Neuronal stem cell (in vitro differentiated cells): ENCODE results near the gene CHST11.

Experiments used
- DNase-seq: peaks from one replicate; pipeline ENCODE4 v3.0.0-alpha.2; 2013; ENCODE audit warnings: low spot score
- H2AFZ ChIP-seq: one replicate; pipeline ENCODE4 v1.6.1; 2013; ENCODE audit warnings: mild to moderate bottlenecking, low read length, inconsistent platforms
- H2AK5ac ChIP-seq: 2 replicates; pipeline ENCODE4 v1.6.1; 2013; ENCODE audit warnings: low read depth, mild to moderate bottlenecking, inconsistent platforms, low read length, moderate library complexity, mixed read lengths
- H2BK120ac ChIP-seq: 2 replicates; pipeline ENCODE4 v1.6.1; 2013; ENCODE audit warnings: low read depth, mild to moderate bottlenecking, inconsistent platforms, low read length, moderate library complexity, mixed read lengths
- H2BK12ac ChIP-seq: one replicate; pipeline ENCODE4 v1.6.1; 2013; ENCODE audit warnings: low read length, inconsistent platforms
- H2BK15ac ChIP-seq: 2 replicates; pipeline ENCODE4 v1.6.1; 2013; ENCODE audit warnings: mild to moderate bottlenecking, low read length, inconsistent platforms, mixed read lengths
- H2BK5ac ChIP-seq: one replicate; pipeline ENCODE4 v1.6.1; 2013; ENCODE audit warnings: inconsistent platforms, mild to moderate bottlenecking, low read length, moderate library complexity
- H3K14ac ChIP-seq: one replicate; pipeline ENCODE4 v1.6.1; 2013; ENCODE audit warnings: low read length, inconsistent platforms
- H3K18ac ChIP-seq: 2 replicates; pipeline ENCODE4 v1.6.1; 2013; ENCODE audit warnings: low read length, inconsistent platforms
- H3K23ac ChIP-seq: 2 replicates; pipeline ENCODE4 v1.6.1; 2013; ENCODE audit warnings: low read depth, mild to moderate bottlenecking, mixed read lengths, low read length, inconsistent platforms; ENCODE audit not compliant: poor library complexity
- H3K27ac ChIP-seq: replicated peaks from 3 replicates; pipeline ENCODE4 v1.5.1; 2013; ENCODE audit warnings: low read length, inconsistent platforms
- H3K27me3 ChIP-seq, 3 experiments: 2 replicates each; pipeline ENCODE4 v1.6.1; 2013; ENCODE audit warnings: low read length in 3 of 3, mild to moderate bottlenecking in 2 of 3, inconsistent platforms in 1 of 3, low read depth in 1 of 3, mixed read lengths in 1 of 3, moderate library complexity in 1 of 3; ENCODE audit not compliant: control insufficient read depth in 3 of 3, insufficient read depth in 3 of 3
- H3K36me3 ChIP-seq, 2 donors: replicated peaks in 1 of 2; 2 replicates each; pipeline ENCODE4 v1.6.1; 2013; ENCODE audit warnings: low read length in 2 of 2; ENCODE audit not compliant: control insufficient read depth in 2 of 2, insufficient read depth in 2 of 2
- H3K4ac ChIP-seq: 2 replicates; pipeline ENCODE4 v1.6.1; 2013; ENCODE audit warnings: inconsistent platforms, mild to moderate bottlenecking, low read length, moderate library complexity
- H3K4me1 ChIP-seq, 2 donors: 1 replicate in 1 of 2; 2 replicates in 1 of 2; pipeline ENCODE4 v1.6.1; 2013; ENCODE audit warnings: low read length in 2 of 2, low read depth in 1 of 2; ENCODE audit not compliant: control insufficient read depth in 2 of 2, insufficient read depth in 1 of 2
- H3K4me2 ChIP-seq: one replicate; pipeline ENCODE4 v1.6.1; 2013; ENCODE audit warnings: mild to moderate bottlenecking, low read length, inconsistent platforms; ENCODE audit not compliant: insufficient read depth, poor library complexity, severe bottlenecking
- H3K4me3 ChIP-seq, 2 donors: 2 replicates each; pipeline ENCODE4 v1.5.1; 2013; ENCODE audit warnings: low read length in 2 of 2, mild to moderate bottlenecking in 2 of 2, inconsistent platforms in 1 of 2, moderate library complexity in 1 of 2
- H3K79me1 ChIP-seq: one replicate; pipeline ENCODE4 v1.6.1; 2013; ENCODE audit warnings: low read depth, mild to moderate bottlenecking, inconsistent platforms, low read length, moderate library complexity
- H3K9ac ChIP-seq: one replicate; pipeline ENCODE4 v1.6.1; 2013; ENCODE audit warnings: mild to moderate bottlenecking, low read depth, low read length, inconsistent platforms; ENCODE audit not compliant: poor library complexity
- H3K9me3 ChIP-seq, 2 donors: replicated peaks in 1 of 2; 2 replicates each; pipeline versions ENCODE3 to v1.6.1; 2013; ENCODE audit warnings: low read length in 2 of 2, mild to moderate bottlenecking in 2 of 2, inconsistent platforms in 1 of 2, low read depth in 1 of 2, mixed read lengths in 1 of 2, moderate library complexity in 1 of 2; ENCODE audit not compliant: control insufficient read depth in 2 of 2, insufficient read depth in 1 of 2
- H4K8ac ChIP-seq: one replicate; pipeline ENCODE4 v1.6.1; 2013; ENCODE audit warnings: low read depth, mild to moderate bottlenecking, inconsistent platforms, low read length, moderate library complexity
- H4K91ac ChIP-seq: one replicate; pipeline ENCODE4 v1.6.1; 2013; ENCODE audit warnings: low read length, low read depth, mild to moderate bottlenecking, inconsistent platforms; ENCODE audit not compliant: poor library complexity
- WGBS, 2 donors: extraction: QIAGEN DNeasy Blood & Tissue Kit; methylation state at CpG; one replicate each; pipeline ENCODE4 v1.1.7; 2013; ENCODE audit warnings: missing lambda C conversion rate in 2 of 2, mixed read lengths in 1 of 2; ENCODE audit not compliant: insufficient read length in 2 of 2, insufficient replicate concordance in 1 of 2; ENCODE audit errors: extremely low coverage in 2 of 2; 5-methylcytosine and 5-hydroxymethylcytosine counted together

CHST11 gene

DNA sequence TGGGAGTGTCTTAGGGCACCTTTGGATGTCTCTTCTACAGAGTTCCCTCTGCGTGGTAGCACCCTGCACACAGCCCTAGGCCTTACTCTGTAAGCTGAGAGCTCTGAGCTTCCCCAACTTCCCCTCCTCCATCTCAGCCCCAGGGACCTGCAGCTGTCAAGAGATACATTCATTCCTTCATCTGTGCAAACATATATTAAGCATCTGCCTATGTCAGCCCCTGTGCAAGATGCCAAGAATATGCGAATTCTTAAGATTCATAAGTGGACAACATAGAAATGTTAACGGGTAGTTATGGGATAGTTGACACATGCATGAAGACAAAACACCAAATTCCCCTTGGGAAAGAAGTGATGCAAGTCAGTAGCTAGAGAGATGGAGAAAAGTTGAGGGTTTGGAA, 310.5 kb downstream of the CHST11 start:
- Histone ChIP-seq H3K4me3 (no peak overlapping the region), H3K27me3 (no peaks in the 10 kb centered on the region), H4K91ac (no peak overlapping the region), H3K36me3 (no peaks in the 10 kb centered on the region), H2BK15ac (no peak overlapping the region), H2AK5ac (no peak overlapping the region), H3K4me2 (no peak overlapping the region), H3K4me1 (peaks cover 0 to 5% of the 10 kb centered on the region in 2 donors), H3K4ac (no peak overlapping the region), H2BK120ac (no peak overlapping the region), H3K9me3 (peaks cover 0 to 6% of the 10 kb centered on the region in 2 donors), H4K8ac (no peak overlapping the region), H3K9ac (no peak overlapping the region), H3K23ac (no peak overlapping the region), H3K27ac (no peak overlapping the region), H3K14ac (no peak overlapping the region), H2BK5ac (no peak overlapping the region), H2AFZ (no peak overlapping the region), H3K79me1 (no peaks in the 10 kb centered on the region), H2BK12ac (no peak overlapping the region), H3K18ac (no peak overlapping the region)
- DNase-seq = no peak
- whole genome bisulfite sequencing, 2 donors = no CpG with 5 or more reads among the region's 3 CpGs

DNA sequence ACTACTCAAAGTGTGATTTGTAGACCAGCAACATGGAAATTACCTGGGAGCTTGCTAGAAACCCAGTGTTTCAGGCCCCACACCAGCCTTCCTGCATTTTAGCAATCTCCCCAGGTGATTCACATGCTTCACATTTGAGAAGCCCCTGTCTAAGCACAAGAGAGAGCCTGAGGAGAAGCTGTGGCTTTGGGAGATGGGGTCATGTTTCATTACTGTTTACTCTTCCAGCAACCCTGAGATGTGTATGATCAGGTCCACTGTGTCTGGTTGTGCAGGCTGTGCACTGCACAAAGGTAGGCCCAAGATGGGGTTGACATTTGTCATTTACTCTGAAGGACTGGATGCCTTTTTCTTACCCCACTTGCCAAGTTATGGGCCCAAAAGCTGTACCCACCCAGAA, 311.3 kb downstream of the CHST11 start:
- H2BK5ac ChIP-seq = no peak overlapping the region
- no peak for DNase-seq
- H3K4me3 ChIP-seq = no peak overlapping the region
- H3K23ac ChIP-seq = no peak overlapping the region
- no peak overlapping the region for H3K27ac ChIP-seq
- no peaks in the 10 kb centered on the region for H3K79me1 ChIP-seq
- H3K4ac ChIP-seq = no peak overlapping the region
- H3K9ac ChIP-seq = no peak overlapping the region
- H3K27me3 ChIP-seq = no peaks in the 10 kb centered on the region
- no peak overlapping the region for H2AK5ac ChIP-seq
- H3K18ac ChIP-seq = peak overlapping the region; percentile 23
- no peak overlapping the region for H2AFZ ChIP-seq
- peaks cover 0 to 9% of the 10 kb centered on the region in 2 donors for H3K9me3 ChIP-seq
- no peak overlapping the region for H4K8ac ChIP-seq
- H2BK12ac ChIP-seq = no peak overlapping the region
- H3K4me1 ChIP-seq = peaks cover 0 to 5% of the 10 kb centered on the region in 2 donors
- no peak overlapping the region for H3K14ac ChIP-seq
- no peak overlapping the region for H4K91ac ChIP-seq
- H2BK120ac ChIP-seq = no peak overlapping the region
- H2BK15ac ChIP-seq = no peak overlapping the region
- no peak overlapping the region for H3K4me2 ChIP-seq
- no peaks in the 10 kb centered on the region for H3K36me3 ChIP-seq

DNA sequence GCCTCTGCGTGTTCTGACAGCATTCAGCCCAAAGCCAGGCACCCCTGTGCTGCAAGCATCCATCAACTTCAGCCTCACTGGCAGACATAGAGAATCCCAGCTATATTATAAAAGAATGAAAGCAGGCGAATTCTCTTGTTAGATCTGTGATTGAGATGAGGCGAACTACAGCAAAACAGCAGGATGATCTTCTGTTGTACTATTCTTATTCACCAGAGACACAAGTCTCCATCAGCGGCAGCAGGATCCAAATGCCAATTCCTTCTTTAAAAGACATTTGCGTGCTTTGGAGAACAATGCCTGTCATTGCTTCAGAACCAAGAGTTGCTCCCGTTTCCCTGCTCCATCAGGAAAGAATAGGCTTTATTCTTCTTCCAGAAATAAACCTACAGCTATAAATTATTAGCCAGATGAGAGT, 312.4 kb downstream of the CHST11 start:
- Histone ChIP-seq H3K79me1 (no peaks in the 10 kb centered on the region), H2BK15ac (no peak overlapping the region), H3K23ac (no peak overlapping the region), H3K4me1 (peaks cover 0 to 5% of the 10 kb centered on the region in 2 donors), H2AK5ac (no peak overlapping the region), H3K4ac (no peak overlapping the region), H3K9me3 (peaks cover 0 to 14% of the 10 kb centered on the region in 2 donors), H3K4me2 (no peak overlapping the region), H3K36me3 (no peaks in the 10 kb centered on the region), H3K18ac (no peak overlapping the region), H3K4me3 (no peak overlapping the region), H3K9ac (no peak overlapping the region), H3K27me3 (no peaks in the 10 kb centered on the region), H3K27ac (no peak overlapping the region), H2BK5ac (no peak overlapping the region), H4K8ac (no peak overlapping the region), H2BK12ac (no peak overlapping the region), H2AFZ (peak overlapping the region; percentile 73), H4K91ac (no peak overlapping the region), H2BK120ac (no peak overlapping the region), H3K14ac (no peak overlapping the region)
- DNase-seq = no peak
- no CpG with 5 or more reads among the region's 6 CpGs for WGBS, 2 donors

DNA sequence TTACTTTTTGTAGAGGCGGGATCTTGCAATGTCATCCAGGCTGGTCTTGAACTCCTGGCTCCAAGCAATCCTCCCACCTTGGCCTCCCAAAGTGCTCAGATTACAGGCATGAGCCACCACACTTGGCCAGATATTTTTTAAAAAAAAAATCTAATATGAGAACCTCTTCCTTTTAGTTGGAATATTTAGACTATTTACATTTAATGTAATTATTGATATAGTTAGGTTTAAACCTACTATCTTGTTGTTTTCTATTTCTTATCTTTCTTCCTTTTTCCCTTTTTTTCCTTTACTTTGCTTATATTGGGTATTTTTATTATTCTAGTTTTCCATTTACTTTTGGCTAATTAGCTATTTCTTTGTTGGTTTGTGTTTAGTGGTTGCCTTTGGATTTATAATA, 315.6 kb downstream of the CHST11 start:
- Histone ChIP-seq H3K4me1 (peaks cover 0 to 5% of the 10 kb centered on the region in 2 donors), H3K4me3 (no peak overlapping the region), H2AK5ac (no peak overlapping the region), H2BK15ac (no peak overlapping the region), H3K4me2 (no peak overlapping the region), H3K23ac (no peak overlapping the region), H3K4ac (no peak overlapping the region), H3K9me3 (peaks cover 0 to 14% of the 10 kb centered on the region in 2 donors), H4K91ac (no peak overlapping the region), H3K79me1 (no peaks in the 10 kb centered on the region), H3K9ac (no peak overlapping the region), H2BK5ac (no peak overlapping the region), H3K14ac (no peak overlapping the region), H2AFZ (no peak overlapping the region), H3K27ac (no peak overlapping the region), H4K8ac (no peak overlapping the region), H3K27me3 (no peaks in the 10 kb centered on the region), H3K18ac (no peak overlapping the region), H3K36me3 (no peaks in the 10 kb centered on the region), H2BK12ac (no peak overlapping the region), H2BK120ac (no peak overlapping the region)
- DNase-seq = no peak
- WGBS, 2 donors = no CpG with 5 or more reads among the region's 1 CpG
